Thoracic aorta (tissue), 2 donors: ENCODE results near the gene GDF10. TPM values are rescaled to one million over a fixed set of nuclear protein-coding genes. Genes with fewer than 3 reads are reported as not detected.

Source experiments
- ATAC-seq: fragments of 150-250 bp; one replicate; pipeline ENCODE4 v1.8.0; 2017; ENCODE audit warnings: low read depth; ENCODE audit not compliant: insufficient number of reproducible peaks, low FRiP score
- DNase-seq: peaks from one replicate; pipeline ENCODE4 v3.0.0-alpha.2; 2020; ENCODE audit warnings: low spot score
- H3K27ac ChIP-seq, 2 donors: fragments of 200-600 bp; sonication (generic); 1 replicate in 1 of 2; 2 replicates in 1 of 2; pipeline ENCODE4 v1.5.1; 2016; ENCODE audit warnings: mild to moderate bottlenecking in 2 of 2, moderate library complexity in 2 of 2
- H3K27me3 ChIP-seq: fragments of 200-600 bp; sonication (generic); replicated peaks from 2 replicates; pipeline ENCODE4 v1.6.0; 2016; ENCODE audit warnings: mild to moderate bottlenecking; ENCODE audit not compliant: insufficient read depth
- H3K36me3 ChIP-seq: fragments of 200-600 bp; sonication (generic); one replicate; pipeline ENCODE4 v1.5.1; 2016
- H3K4me1 ChIP-seq, 2 donors: fragments of 200-600 bp; sonication (generic); 1 replicate in 1 of 2; 2 replicates in 1 of 2; pipeline versions ENCODE4 v1.5.1 to v1.6.0; 2016; ENCODE audit warnings: low read depth in 2 of 2, mild to moderate bottlenecking in 1 of 2; ENCODE audit not compliant: control insufficient read depth in 1 of 2
- H3K4me3 ChIP-seq: fragments of 200-600 bp; sonication (generic); 2 replicates; pipeline ENCODE4 v1.5.1; 2016; ENCODE audit warnings: mild to moderate bottlenecking
- H3K9me3 ChIP-seq: fragments of 200-600 bp; sonication (generic); 2 replicates; pipeline ENCODE4 v1.5.1; 2016
- total RNA-seq, 2 donors: library from RNA; depleted of rRNA; stranded (reverse); fragments of >200 nt; gene quantifications; one replicate each; pipeline versions ENCODE4 v1.1.0 to v1.2.3, GENCODE V29; 2016
- TF ChIP-seq, protein P1 (sequence below): fragments of 200-600 bp; sonication (generic); IDR thresholded peaks from one replicate; pipeline ENCODE4 v1.5.1; 2019; ENCODE audit warnings: antibody characterized with exemption

GDF10 gene
- total RNA-seq, 2 donors from 2014 or later, result 2.4 to 2.5 TPM

DNA sequence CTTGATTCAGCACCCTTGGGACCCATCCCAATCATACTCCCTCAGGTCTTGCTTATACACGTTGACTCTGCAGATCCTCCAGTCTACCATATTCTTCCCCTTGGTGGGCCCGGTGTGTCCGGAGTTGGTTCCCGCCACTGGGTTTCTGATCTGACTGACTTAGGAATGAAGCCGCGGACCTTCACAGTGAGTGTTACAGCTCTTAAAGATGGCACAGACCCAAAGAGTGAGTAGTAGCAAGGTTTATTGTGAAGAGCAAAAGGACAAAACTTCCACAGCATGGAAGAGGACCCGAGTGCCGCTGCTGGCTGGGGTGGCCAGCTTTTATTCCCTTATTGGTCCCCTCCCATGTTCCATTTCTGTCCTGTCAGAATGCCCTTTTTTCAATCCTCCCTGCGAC lies 5.9 kb upstream of the GDF10 start:
- ATAC-seq (no peak), DNase-seq (no peak)
- no peaks in the 10 kb centered on the region for H3K27me3 ChIP-seq
- no peaks in the 10 kb centered on the region for H3K36me3 ChIP-seq
- H3K9me3 ChIP-seq, result no peaks in the 10 kb centered on the region
- TF ChIP-seq, protein P1, sequence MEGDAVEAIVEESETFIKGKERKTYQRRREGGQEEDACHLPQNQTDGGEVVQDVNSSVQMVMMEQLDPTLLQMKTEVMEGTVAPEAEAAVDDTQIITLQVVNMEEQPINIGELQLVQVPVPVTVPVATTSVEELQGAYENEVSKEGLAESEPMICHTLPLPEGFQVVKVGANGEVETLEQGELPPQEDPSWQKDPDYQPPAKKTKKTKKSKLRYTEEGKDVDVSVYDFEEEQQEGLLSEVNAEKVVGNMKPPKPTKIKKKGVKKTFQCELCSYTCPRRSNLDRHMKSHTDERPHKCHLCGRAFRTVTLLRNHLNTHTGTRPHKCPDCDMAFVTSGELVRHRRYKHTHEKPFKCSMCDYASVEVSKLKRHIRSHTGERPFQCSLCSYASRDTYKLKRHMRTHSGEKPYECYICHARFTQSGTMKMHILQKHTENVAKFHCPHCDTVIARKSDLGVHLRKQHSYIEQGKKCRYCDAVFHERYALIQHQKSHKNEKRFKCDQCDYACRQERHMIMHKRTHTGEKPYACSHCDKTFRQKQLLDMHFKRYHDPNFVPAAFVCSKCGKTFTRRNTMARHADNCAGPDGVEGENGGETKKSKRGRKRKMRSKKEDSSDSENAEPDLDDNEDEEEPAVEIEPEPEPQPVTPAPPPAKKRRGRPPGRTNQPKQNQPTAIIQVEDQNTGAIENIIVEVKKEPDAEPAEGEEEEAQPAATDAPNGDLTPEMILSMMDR, result no peak
- peaks cover 6 to 32% of the 10 kb centered on the region in 2 donors for H3K4me1 ChIP-seq
- H3K4me3 ChIP-seq, result no peak overlapping the region
- H3K27ac ChIP-seq, result no peak overlapping the region

DNA sequence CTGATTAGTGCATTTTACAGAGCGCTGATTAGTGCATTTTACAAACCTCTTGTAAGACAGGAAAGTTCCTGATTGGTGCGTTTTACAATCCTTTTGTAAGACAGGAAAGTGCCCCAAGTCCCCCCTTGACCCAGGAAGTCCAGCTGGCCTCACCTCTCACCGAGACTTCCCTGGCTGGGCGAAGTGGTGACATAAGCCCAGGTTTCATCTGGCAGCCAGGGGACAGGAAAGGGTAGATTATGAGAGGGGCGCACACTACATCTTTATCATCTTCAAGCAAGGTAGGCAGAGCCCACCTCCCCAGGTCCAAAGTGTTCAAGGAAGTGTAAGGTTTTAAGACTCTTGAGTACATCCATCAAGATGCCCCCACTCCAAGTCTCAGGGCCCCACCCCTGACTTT lies 5.5 kb upstream of the GDF10 start:
- peaks cover 11 to 37% of the 10 kb centered on the region in 2 donors for H3K4me1 ChIP-seq
- H3K27me3 ChIP-seq, result no peaks in the 10 kb centered on the region
- no peak for DNase-seq
- H3K4me3 ChIP-seq, result no peak overlapping the region
- H3K36me3 ChIP-seq, result no peaks in the 10 kb centered on the region
- TF ChIP-seq, protein P1, result no peak
- no peaks in the 10 kb centered on the region for H3K9me3 ChIP-seq
- no peak for ATAC-seq
- H3K27ac ChIP-seq, result no peak overlapping the region

DNA sequence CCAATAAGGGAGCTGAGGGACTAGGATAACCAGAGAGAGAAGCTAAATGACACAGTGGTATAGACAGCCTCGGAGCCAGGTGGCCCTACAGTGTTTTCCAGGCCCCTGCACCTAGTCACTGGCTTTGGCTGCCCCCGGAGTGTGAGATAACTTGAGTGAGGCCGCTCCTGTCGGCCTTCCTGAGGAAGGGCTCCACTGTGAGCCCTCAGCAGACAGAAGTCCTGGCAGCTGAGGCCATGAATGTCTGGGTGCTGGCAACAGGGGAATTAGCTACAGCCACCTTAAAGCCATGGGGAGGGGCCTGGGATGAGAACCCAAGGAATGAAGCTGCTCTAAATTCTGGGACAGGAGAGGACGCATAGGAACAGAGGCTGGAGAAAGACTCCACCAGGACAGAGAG lies 4.6 kb upstream of the GDF10 start:
- TF ChIP-seq, protein P1, result no peak

DNA sequence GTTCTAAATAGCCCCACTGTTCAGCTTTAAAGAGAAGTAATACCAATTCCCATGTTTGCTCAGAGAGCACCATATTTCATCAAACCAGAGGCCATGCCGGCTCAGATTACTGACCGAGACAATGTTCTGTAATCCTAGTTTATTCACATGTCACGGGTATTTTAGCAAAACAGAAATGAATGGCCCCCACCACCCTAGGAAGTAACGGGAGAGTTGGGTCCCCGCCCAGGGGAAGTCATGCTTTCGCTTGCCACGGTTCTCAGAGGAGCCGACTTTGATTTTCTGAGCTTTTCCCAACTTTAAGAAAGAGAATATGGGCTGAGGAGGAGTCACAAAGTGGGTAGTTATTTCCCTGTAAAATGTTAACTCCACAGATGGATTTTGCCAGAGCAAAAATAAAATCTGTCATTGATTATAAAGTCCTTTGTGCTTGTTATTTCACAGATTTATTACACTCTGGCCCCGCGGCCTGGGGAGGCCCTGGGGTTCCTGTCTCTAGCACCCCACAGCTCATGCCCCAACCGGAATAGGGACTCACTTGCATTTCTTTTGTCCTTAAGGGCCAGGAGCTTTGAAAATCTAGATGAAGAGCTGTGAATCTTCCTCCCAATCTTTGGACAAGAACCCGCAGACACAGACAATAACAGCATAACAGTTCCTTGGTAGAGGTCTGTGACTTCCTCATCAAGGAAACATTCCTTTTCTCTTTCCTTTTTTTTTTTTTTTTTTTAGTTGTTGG lies 3.7 kb upstream of the GDF10 start:
- no peak for ATAC-seq
- Histone ChIP-seq H3K36me3 (no peaks in the 10 kb centered on the region), H3K27me3 (no peaks in the 10 kb centered on the region), H3K9me3 (no peaks in the 10 kb centered on the region), H3K27ac (no peak overlapping the region), H3K4me3 (peak overlapping the region; percentile 24), H3K4me1 (peaks cover 11 to 52% of the 10 kb centered on the region in 2 donors)
- no peak for DNase-seq
- TF ChIP-seq, protein P1, result no peak

More for the DNA sequence above, 4.6 kb upstream of the GDF10 start:
- DNase-seq (no peak), ATAC-seq (no peak)
- H3K4me3 ChIP-seq, result no peak overlapping the region
- H3K9me3 ChIP-seq, result no peaks in the 10 kb centered on the region
- no peaks in the 10 kb centered on the region for H3K27me3 ChIP-seq
- no peaks in the 10 kb centered on the region for H3K36me3 ChIP-seq
- peaks cover 11 to 44% of the 10 kb centered on the region in 2 donors for H3K4me1 ChIP-seq
- no peak overlapping the region for H3K27ac ChIP-seq

DNA sequence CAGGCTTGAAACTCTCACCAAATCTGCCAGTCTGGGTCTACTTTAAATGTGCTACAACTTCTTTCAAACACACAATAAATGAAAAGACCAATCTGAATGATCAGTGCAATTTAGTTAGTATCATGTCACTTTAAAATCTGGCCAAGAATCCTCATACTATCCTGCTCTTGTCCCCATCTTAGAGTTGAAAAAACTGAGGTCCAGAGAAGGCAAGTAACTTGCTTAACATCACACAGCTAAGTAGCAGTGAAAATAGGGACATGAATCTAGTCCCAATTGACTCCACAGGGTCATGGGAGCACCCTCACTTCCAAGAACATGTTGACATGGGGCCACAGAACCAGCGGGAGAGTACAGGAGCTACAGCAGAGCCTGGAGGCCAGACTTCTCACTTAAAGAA lies 3.1 kb upstream of the GDF10 start:
- Histone ChIP-seq H3K4me1 (peaks cover 11 to 58% of the 10 kb centered on the region in 2 donors), H3K27me3 (no peaks in the 10 kb centered on the region), H3K4me3 (no peak overlapping the region), H3K36me3 (no peaks in the 10 kb centered on the region), H3K27ac (no peak overlapping the region), H3K9me3 (no peaks in the 10 kb centered on the region)
- DNase-seq (no peak), ATAC-seq (no peak)
- TF ChIP-seq, protein P1, result no peak
